HG02970 (cell line): ENCODE results near the gene SLX9.

Experiments used
- ATAC-seq: cut with Tn5 transposase; IDR thresholded peaks from one replicate; pipeline ENCODE4 v1.9.1; 2021; ENCODE audit warnings: mild to moderate bottlenecking, moderate library complexity, moderate number of reproducible peaks; ENCODE audit not compliant: unreplicated experiment, low FRiP score

The SLX9 gene

DNA sequence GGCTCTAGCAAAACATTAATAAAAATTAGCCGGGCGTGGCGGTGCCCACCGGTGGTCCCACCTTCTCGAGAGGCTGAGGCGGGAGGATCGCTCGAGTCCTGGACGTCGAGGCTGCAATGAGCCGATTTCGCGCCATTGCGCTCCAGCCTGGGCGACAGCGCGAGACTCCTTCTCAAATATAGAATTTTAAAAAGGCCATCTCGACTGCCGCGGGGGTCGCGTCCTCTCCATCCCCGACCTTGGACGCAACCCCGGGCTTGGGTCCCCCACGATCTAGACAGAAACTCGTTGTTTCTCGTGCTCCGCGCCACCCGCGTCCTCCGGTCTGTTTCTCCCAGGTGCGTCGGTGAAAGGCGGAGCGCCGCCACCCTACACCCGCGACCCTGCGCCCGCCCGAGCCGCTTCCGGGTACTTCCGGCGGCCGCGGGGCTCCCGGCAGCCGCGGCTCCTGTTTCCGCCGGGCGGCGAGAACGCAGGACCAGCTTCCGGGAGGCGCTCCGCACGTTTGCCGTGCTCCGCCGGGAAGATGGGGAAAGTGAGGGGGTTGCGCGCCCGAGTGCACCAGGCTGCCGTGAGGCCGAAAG lies at the start of gene SLX9:
SLX9 (plus strand) TSS at position 498 of the 584 bp plus-strand sequence; CDS start at position 527, 29 bp downstream.
- peak; percentile 60 for ATAC-seq

GRCh38 chr21:44890338-44890931 lies 49.4 kb upstream of the SLX9 start:
- ATAC-seq = no peak

DNA sequence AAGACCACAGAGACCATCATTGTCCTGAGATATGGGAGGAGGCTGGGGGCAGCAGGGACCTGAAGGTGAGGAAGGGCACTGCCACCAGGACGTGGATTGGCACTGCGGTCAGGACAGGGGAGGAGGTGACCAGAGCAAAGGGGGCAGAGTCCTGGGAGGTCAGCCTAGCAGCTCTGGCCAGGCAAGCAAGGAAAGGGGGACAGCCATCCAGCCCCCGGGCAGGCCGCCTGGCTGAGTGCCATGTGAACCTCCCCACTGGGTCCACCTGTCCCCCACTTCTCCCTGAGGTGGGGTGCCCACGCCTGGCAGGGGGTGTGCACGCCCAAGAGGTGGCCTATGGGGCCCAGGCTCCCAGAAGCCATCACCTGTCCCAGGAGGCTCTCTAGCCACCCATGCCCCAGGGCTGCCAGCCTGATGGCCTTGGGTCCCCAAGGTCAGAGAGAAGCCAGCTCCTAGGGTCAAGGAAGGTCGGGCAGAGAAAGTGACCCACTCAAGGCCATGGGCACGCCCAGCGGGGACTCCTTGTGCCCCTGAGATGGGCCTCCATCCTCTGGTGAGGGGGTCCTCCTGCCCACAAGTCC lies 48.8 kb upstream of the SLX9 start:
- no peak for ATAC-seq

- no peak for ATAC-seq
These were observed 48.2 kb upstream of the SLX9 start for GRCh38 chr21:44891631-44892031.

GRCh38 chr21:44892095-44892494 lies 47.7 kb upstream of the SLX9 start:
- no peak for ATAC-seq

DNA sequence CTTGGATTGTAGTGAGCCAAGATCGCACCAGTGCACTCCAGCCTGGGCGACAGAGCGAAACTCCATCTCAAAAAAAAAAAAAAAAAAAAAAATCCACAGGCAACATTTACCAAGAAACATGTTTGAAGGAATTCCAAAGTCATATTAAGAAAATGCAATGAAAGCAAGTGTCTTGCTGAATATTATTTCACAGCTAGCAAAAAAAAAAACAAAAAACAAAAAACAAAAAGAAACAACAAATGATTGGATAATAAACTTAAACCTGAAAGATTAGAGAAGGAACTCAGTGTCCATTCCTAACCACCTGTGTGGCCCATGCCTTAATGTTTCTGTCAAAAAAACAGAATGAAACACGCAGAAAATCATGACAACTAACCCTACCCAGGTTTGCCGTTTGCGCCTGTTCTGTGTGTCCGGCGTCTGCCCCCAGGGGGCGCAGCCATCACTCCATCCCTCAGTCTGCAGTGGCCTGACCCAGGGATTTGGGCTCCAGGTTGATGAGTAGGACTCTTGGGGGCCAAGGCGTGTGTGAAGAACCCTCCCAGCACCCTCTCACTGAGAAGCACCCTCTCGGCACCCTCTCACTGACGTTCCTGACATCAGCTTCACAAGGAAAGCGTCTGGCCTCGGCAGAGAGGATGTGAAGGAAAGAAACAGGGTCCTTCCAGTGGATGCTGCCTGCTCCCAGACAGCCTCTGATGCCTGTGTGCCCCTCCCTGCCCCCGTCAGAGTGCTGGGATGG lies 47.1 kb upstream of the SLX9 start:
- ATAC-seq = no peak

DNA sequence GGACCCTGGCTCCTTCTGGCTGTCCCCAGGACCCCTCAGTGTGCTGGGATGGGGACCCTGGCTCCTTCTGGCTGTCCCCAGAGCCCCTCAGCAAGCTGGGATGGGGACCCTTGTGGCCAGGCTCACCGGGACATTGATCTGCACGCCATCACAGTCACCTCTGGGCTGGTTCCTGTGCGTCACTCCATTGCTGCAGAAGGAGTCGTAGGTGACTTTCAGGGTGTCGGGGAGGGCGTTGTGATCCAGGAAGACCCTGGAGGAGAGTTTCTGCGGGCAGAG lies 46.6 kb upstream of the SLX9 start:
- no peak for ATAC-seq

DNA sequence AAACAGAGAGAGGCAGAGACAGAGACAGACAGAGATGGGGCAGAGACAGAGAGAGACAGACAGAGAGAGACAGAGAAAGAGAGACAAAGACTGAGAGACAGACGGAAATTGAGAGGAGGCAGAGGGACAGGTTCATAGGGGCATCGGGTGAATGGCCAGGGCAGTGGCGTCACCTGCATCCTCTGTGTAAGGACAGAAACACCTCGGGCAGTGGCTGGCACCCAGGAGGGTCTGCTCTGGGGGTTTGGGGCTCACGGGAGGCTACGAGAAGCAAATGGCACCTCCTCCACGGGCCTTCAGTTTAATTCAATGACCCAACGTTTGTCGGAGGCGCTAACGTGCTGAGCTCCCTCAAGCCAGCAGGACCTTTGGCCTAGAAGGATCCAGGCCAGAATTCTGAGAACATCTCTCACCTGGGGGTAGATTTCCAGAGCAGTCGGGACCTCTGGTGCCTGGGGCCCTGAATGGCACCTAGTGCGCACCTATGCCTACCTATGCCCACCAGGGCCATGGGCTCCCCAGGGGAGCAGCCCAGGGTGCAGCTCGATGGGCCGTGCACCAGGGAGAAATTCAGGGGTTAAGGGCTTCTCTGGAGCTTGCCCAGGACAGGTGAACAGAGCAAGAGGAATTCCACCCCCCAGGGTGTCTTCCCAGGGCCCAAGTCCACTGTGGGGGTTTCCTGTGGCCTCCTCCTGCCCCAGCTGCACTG lies 45.7 kb upstream of the SLX9 start:
- ATAC-seq = no peak

DNA sequence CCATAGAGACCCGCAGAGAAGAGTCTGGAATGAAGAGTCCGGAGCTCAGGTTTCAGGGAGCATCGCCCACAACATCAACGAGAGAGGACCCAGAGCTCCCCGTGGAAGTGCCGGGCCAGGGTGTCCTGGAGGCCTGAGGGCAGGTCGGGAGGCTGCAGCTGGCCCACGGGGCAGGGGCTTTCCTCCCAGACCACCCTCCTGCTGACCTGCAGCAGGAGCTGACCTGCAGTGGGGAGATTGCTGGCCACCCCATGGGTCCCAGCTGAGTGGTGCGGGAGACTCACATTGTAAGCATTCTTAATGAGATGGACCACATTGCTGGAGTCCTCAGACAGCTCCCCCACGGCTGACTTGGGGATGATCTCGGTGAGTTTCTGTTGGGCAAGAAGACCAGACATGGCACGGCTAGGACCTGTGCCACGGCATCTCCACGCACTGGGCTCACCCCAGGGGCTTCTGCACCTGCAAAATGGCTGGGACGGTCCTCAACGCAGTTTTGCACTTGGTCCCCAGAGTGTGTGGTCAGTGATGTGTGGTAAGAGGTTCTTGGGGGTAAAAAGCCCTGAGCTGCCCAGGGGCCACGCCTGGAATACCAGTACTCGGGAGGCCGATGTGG lies 45.0 kb upstream of the SLX9 start:
- ATAC-seq = no peak

DNA sequence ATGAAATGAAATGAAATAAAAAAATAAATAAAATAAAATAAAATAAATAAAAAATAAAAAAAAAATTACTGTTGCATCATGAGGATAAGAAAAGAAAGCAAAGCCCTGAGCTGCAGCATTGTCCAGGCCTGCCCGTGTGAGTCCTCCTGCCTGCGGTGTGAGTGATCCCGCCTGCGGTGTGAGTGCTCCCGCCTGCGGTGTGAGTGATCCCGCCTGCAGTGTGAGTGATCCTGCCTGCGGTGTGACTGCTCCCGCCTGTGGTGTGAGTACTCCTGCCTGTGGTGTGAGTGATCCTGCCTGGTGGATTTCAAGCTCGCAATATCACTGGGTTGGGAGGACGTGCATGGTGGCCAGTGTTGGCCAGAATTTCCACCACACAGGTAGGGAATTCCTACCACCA lies 44.0 kb upstream of the SLX9 start:
- ATAC-seq = no peak

GRCh38 chr21:44896561-44897286 lies 43.1 kb upstream of the SLX9 start:
- no peak for ATAC-seq

GRCh38 chr21:44897326-44898010 lies 42.4 kb upstream of the SLX9 start:
- ATAC-seq = no peak

DNA sequence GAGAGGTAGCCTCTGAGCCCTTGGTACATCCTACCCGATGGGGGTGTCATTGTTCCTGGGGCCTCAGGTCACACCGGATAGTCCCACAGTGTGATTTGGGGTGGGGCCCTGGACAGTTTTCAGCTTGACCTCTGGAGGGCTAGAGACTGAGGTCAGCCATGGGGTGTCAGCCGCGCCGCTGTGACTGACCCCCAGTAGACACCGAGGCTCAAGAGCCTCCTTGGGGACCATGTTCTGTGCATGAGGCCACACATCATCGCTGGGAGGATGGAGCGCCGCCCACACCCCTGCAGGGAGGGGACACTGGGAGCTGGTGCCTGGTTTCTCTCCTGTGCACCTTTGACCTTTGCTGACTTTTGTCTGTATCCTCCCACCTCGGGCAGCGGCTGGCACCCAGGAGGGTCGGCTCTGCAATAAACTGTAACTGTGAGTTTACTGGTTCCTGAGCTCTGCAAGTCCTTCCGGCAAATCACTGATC lies 41.8 kb upstream of the SLX9 start:
- no peak for ATAC-seq

- no peak for ATAC-seq
These were observed 40.7 kb upstream of the SLX9 start for GRCh38 chr21:44898851-44899767.

- no peak for ATAC-seq
These were observed 39.9 kb upstream of the SLX9 start for GRCh38 chr21:44899768-44900558.

GRCh38 chr21:44900559-44901251 lies 39.1 kb upstream of the SLX9 start:
- no peak for ATAC-seq
